Uterus (tissue), 4 donors: ENCODE measurements around the gene DEPDC4. TPM values are rescaled to one million over a fixed set of nuclear protein-coding genes. Genes with fewer than 3 reads are reported as not detected.
"Not testable (repeated sequence)": the region's sequence is repeated elsewhere in the genome, so short reads cannot be mapped to it uniquely, and the experiment has no call there.

Source experiments
- DNase-seq, 2 donors: peaks; one replicate each; pipeline ENCODE4 v3.0.0-alpha.2; 2019 to 2020
- H3K27ac ChIP-seq, 2 donors: fragments of 200-600 bp; sonication (generic); 1 replicate in 1 of 2; 2 replicates in 1 of 2; pipeline ENCODE4 v1.5.1; 2016 to 2018
- H3K27me3 ChIP-seq, 2 donors: fragments of 200-600 bp; sonication (generic); one replicate each; pipeline ENCODE4 v1.5.1; 2018 to 2019; ENCODE audit warnings: control low read depth in 1 of 2
- H3K36me3 ChIP-seq, 2 donors: fragments of 200-600 bp; sonication (generic); one replicate each; pipeline ENCODE4 v1.5.1; 2019; ENCODE audit warnings: control low read depth in 1 of 2
- H3K4me1 ChIP-seq, 2 donors: fragments of 200-600 bp; sonication (generic); one replicate each; pipeline ENCODE4 v1.5.1; 2018 to 2019; ENCODE audit warnings: control low read depth in 1 of 2
- H3K4me3 ChIP-seq, 2 donors: fragments of 200-600 bp; sonication (generic); 1 replicate in 1 of 2; 2 replicates in 1 of 2; pipeline ENCODE4 v1.5.1; 2018 to 2019; ENCODE audit warnings: mild to moderate bottlenecking in 1 of 2
- H3K9me3 ChIP-seq, 2 donors: fragments of 200-600 bp; sonication (generic); one replicate each; pipeline ENCODE4 v1.5.1; 2019; ENCODE audit warnings: control low read depth in 1 of 2
- POLR2A ChIP-seq, 2 donors: fragments of 450-650 bp; IDR thresholded peaks; one replicate each; pipeline ENCODE4 v1.6.1; 2016; ENCODE audit warnings: antibody characterized with exemption in 2 of 2, mild to moderate bottlenecking in 1 of 2, moderate library complexity in 1 of 2
- intact Hi-C: fragments of 100-400 bp; cut with DNase I; formaldehyde crosslinking; loops from one replicate; pipeline ENCODE4 v1.15.1; 2023; ENCODE audit warnings: low total_unique reads
- total RNA-seq, 4 donors: library from RNA; depleted of rRNA in 3 of 4; stranded (reverse); fragments of >200 nt in 3 of 4; gene quantifications; one replicate each; pipeline versions ENCODE4 v1.1.0 to v1.2.4, GENCODE V29; 2014 to 2023
- TF ChIP-seq, protein P1 (sequence below), 4 experiments: fragments of 200-600 bp in 2 of 4; fragments of 450-650 bp in 2 of 4; sonication (generic) in 2 of 4; IDR thresholded peaks; one replicate each; pipeline ENCODE4 v1.5.1; 2016 to 2019; ENCODE audit warnings: antibody characterized with exemption in 4 of 4, mild to moderate bottlenecking in 2 of 4, moderate library complexity in 1 of 4
- donor health status: DM: yes; HTN: yes; CAD: no.

Gene DEPDC4
- total RNA-seq, 4 donors from 2014 or later: 1.2 to 11.1 (median 1.6) TPM; not detected in 1

DNA sequence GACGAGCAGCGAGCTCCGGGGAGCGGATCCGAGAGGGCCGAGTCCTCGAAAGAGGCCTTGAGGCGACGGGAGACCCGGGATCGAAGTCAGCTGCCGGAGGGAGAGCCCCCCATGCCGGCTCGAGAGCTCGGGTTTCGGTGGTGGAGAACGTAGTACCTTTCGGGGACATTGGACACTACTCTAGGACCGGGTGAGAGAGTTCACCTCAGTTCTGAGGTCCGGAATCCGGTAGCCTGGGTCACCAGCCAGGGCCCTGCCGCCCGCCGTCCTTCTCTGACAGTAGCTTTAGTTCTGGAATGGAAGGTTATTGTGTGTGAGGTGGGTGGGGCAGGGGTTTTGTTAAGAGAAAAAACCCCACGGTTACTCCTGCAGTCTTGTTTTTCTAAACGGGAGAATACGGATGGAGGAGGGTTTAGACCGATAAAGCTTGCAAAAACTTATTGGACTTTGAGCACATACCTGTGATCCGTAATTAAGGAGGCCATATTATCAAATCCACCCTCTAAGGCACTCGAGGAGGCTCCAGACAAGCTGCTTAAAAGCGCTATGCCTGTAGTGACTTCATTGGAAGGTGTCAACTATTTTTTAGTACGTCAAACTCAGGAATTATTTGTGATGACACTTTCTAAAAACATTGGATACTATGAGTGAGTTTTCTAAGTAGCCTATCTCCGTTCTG lies 863 bp upstream of the DEPDC4 start:
- intact Hi-C loops: no loop called here
- Histone ChIP-seq H3K27ac (peak overlapping the region; percentile 95), H3K4me1 (no peaks in the 10 kb centered on the region), H3K27me3 (no peaks in the 10 kb centered on the region), H3K9me3 (no peaks in the 10 kb centered on the region), H3K4me3 (peak overlapping the region; percentile 59 to 93), H3K36me3 (no peaks in the 10 kb centered on the region)
- TF ChIP-seq, protein P1, sequence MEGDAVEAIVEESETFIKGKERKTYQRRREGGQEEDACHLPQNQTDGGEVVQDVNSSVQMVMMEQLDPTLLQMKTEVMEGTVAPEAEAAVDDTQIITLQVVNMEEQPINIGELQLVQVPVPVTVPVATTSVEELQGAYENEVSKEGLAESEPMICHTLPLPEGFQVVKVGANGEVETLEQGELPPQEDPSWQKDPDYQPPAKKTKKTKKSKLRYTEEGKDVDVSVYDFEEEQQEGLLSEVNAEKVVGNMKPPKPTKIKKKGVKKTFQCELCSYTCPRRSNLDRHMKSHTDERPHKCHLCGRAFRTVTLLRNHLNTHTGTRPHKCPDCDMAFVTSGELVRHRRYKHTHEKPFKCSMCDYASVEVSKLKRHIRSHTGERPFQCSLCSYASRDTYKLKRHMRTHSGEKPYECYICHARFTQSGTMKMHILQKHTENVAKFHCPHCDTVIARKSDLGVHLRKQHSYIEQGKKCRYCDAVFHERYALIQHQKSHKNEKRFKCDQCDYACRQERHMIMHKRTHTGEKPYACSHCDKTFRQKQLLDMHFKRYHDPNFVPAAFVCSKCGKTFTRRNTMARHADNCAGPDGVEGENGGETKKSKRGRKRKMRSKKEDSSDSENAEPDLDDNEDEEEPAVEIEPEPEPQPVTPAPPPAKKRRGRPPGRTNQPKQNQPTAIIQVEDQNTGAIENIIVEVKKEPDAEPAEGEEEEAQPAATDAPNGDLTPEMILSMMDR (IDR thresholded peaks at IDR 0.05): no peak
- TF ChIP-seq POLR2A (IDR thresholded peaks at IDR 0.05): no peak
- DNase-seq: no peak

GRCh38 chr12:100266585-100266834 lies 369 bp downstream of the DEPDC4 start:
- peak in 1 of 2 donors; percentile 94 for DNase-seq
- TF ChIP-seq, protein P1 (IDR thresholded peaks at IDR 0.05): no peak
- no peak for TF ChIP-seq POLR2A (IDR thresholded peaks at IDR 0.05)
- H3K36me3 ChIP-seq: no peaks in the 10 kb centered on the region
- intact Hi-C loops: no loop called here
- no peaks in the 10 kb centered on the region for H3K27me3 ChIP-seq
- H3K4me1 ChIP-seq: no peaks in the 10 kb centered on the region
- no peaks in the 10 kb centered on the region for H3K9me3 ChIP-seq
- peak overlapping the region; percentile 59 to 93 for H3K4me3 ChIP-seq
- H3K27ac ChIP-seq: peak overlapping the region; percentile 95

GRCh38 chr12:100265732-100266584 lies 921 bp downstream of the DEPDC4 start:
- Histone ChIP-seq H3K4me1 (no peaks in the 10 kb centered on the region), H3K9me3 (no peaks in the 10 kb centered on the region), H3K27ac (peak overlapping the region; percentile 95), H3K36me3 (no peaks in the 10 kb centered on the region), H3K4me3 (peak overlapping the region; percentile 59 to 93), H3K27me3 (no peaks in the 10 kb centered on the region)
- intact Hi-C loops: no loop called here
- TF ChIP-seq, protein P1 (IDR thresholded peaks at IDR 0.05): no peak
- TF ChIP-seq POLR2A (IDR thresholded peaks at IDR 0.05): no peak
- no peak for DNase-seq

- H3K9me3 ChIP-seq, intact Hi-C loops, H3K4me3 ChIP-seq, H3K27ac ChIP-seq, DNase-seq, H3K27me3 ChIP-seq, H3K36me3 ChIP-seq, H3K4me1 ChIP-seq: not testable (repeated sequence)
Observed at GRCh38 chr12:100265107-100265506, 1.8 kb downstream of the DEPDC4 start.

DNA sequence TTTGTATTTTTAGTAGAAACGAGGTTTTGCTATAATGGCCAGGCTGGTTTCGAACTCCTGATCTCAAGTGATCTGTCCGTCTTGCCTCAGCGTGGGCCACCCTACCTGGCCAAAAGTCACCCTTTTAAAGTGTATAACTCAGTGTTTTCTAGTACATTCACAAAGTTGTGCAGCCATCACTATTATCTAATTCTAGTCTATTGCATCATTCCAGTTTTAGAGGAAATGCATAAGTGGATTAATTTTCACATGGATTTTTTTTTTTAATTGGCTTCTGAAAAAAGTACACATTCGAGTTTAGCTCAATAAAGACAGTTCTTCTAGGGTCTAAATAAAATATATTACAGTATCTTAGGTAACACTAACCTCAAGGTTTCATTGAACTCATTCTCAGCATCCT lies 3.7 kb downstream of the DEPDC4 start:
- no peak overlapping the region for H3K4me3 ChIP-seq
- H3K36me3 ChIP-seq: no peaks in the 10 kb centered on the region
- H3K4me1 ChIP-seq: no peaks in the 10 kb centered on the region
- intact Hi-C loops: no loop called here
- no peaks in the 10 kb centered on the region for H3K9me3 ChIP-seq
- DNase-seq: no peak
- H3K27ac ChIP-seq: no peak overlapping the region
- TF ChIP-seq POLR2A (IDR thresholded peaks at IDR 0.05): no peak
- TF ChIP-seq, protein P1 (IDR thresholded peaks at IDR 0.05): no peak
- H3K27me3 ChIP-seq: no peaks in the 10 kb centered on the region
